Mesenchymal stem cell (in vitro differentiated cells and primary cell): Measurements from ENCODE around the gene FAM89B.
A peak's percentile ranks its signal among the peaks of the same experiment; 100 is the strongest.

ENCODE experiments used
- DNase-seq: peaks from one replicate; pipeline ENCODE4 v3.0.0-alpha.2; 2013
- H2AFZ ChIP-seq: one replicate; pipeline ENCODE4 v1.6.1; 2013; ENCODE audit warnings: low read depth, mild to moderate bottlenecking, control low read depth, inconsistent platforms, low read length, moderate library complexity
- H2AK5ac ChIP-seq: 2 replicates; pipeline ENCODE4 v1.6.1; 2013; ENCODE audit warnings: low read length, moderate library complexity, mild to moderate bottlenecking, inconsistent platforms; ENCODE audit not compliant: severe bottlenecking
- H2BK120ac ChIP-seq: one replicate; pipeline ENCODE4 v1.6.1; 2013; ENCODE audit warnings: low read depth, mild to moderate bottlenecking, inconsistent platforms, low read length, moderate library complexity
- H2BK12ac ChIP-seq, 2 experiments: one replicate each; pipeline ENCODE4 v1.6.1; 2013; ENCODE audit warnings: inconsistent platforms in 2 of 2, low read length in 2 of 2, mild to moderate bottlenecking in 2 of 2, moderate library complexity in 2 of 2, control low read depth in 1 of 2
- H2BK15ac ChIP-seq: one replicate; pipeline ENCODE4 v1.6.1; 2013; ENCODE audit warnings: mild to moderate bottlenecking, low read depth, inconsistent platforms; ENCODE audit not compliant: poor library complexity, severe bottlenecking
- H2BK5ac ChIP-seq: 2 replicates; pipeline ENCODE4 v1.6.1; 2013; ENCODE audit warnings: low read depth, mild to moderate bottlenecking, low read length, control low read depth, inconsistent platforms; ENCODE audit not compliant: poor library complexity, severe bottlenecking
- H3K14ac ChIP-seq, 2 experiments: one replicate each; pipeline ENCODE4 v1.6.1; 2013; ENCODE audit warnings: inconsistent platforms in 2 of 2, low read length in 2 of 2, control low read depth in 1 of 2, mild to moderate bottlenecking in 1 of 2, moderate library complexity in 1 of 2
- H3K18ac ChIP-seq, 2 experiments: one replicate each; pipeline ENCODE4 v1.6.1; 2013; ENCODE audit warnings: inconsistent platforms in 2 of 2, low read length in 2 of 2, control low read depth in 1 of 2, low read depth in 1 of 2, mild to moderate bottlenecking in 1 of 2
- H3K23ac ChIP-seq, 2 experiments: one replicate each; pipeline ENCODE4 v1.6.1; 2013; ENCODE audit warnings: inconsistent platforms in 2 of 2, low read length in 2 of 2, mild to moderate bottlenecking in 2 of 2, moderate library complexity in 2 of 2, control low read depth in 1 of 2
- H3K27ac ChIP-seq: 2 replicates; pipeline ENCODE4 v1.5.1; 2013; ENCODE audit warnings: mild to moderate bottlenecking, moderate library complexity, low read length, control low read depth, inconsistent platforms; ENCODE audit not compliant: poor library complexity, severe bottlenecking
- H3K27me3 ChIP-seq, 2 experiments: 2 replicates each; pipeline versions ENCODE4 v1.6.1 to v1.7.0; 2013; ENCODE audit warnings: low read length in 2 of 2, mild to moderate bottlenecking in 2 of 2, moderate library complexity in 2 of 2, control low read depth in 1 of 2, inconsistent platforms in 1 of 2; ENCODE audit not compliant: control insufficient read depth in 1 of 2, insufficient read depth in 1 of 2
- H3K36me3 ChIP-seq, 2 experiments: 2 replicates each; pipeline versions ENCODE4 v1.6.1 to v1.7.0; 2013; ENCODE audit warnings: low read length in 2 of 2, control low read depth in 1 of 2, inconsistent platforms in 1 of 2, low read depth in 1 of 2, mild to moderate bottlenecking in 1 of 2; ENCODE audit not compliant: insufficient read depth in 2 of 2, control insufficient read depth in 1 of 2
- H3K4ac ChIP-seq, 2 experiments: one replicate each; pipeline ENCODE4 v1.6.1; 2013; ENCODE audit warnings: inconsistent platforms in 2 of 2, low read length in 2 of 2, mild to moderate bottlenecking in 2 of 2, moderate library complexity in 2 of 2, control low read depth in 1 of 2, low read depth in 1 of 2
- H3K4me1 ChIP-seq: 2 replicates; pipeline ENCODE4 v1.6.1; 2013; ENCODE audit warnings: low read depth, low read length, control low read depth; ENCODE audit not compliant: control insufficient read depth, insufficient read depth
- H3K4me2 ChIP-seq: 2 replicates; pipeline ENCODE4 v1.6.1; 2013; ENCODE audit warnings: low read length, mild to moderate bottlenecking, inconsistent platforms; ENCODE audit not compliant: poor library complexity, severe bottlenecking
- H3K4me3 ChIP-seq, 2 experiments: 2 replicates each; pipeline versions ENCODE4 v1.5.1 to v1.7.0; 2013; ENCODE audit warnings: low read length in 2 of 2, mild to moderate bottlenecking in 2 of 2, control low read depth in 1 of 2, low read depth in 1 of 2; ENCODE audit not compliant: insufficient read depth in 1 of 2
- H3K79me1 ChIP-seq: replicated peaks from 2 replicates; pipeline ENCODE4 v1.6.1; 2013; ENCODE audit warnings: mild to moderate bottlenecking, control low read depth, low read length, inconsistent platforms; ENCODE audit not compliant: poor library complexity, severe bottlenecking
- H3K9ac ChIP-seq: 2 replicates; pipeline ENCODE4 v1.7.0; 2013; ENCODE audit warnings: mild to moderate bottlenecking, low read length, moderate library complexity
- H3K9me3 ChIP-seq: 2 replicates; pipeline ENCODE4 v1.7.0; 2013; ENCODE audit warnings: mild to moderate bottlenecking, low read length; ENCODE audit not compliant: control insufficient read depth
- H4K8ac ChIP-seq: one replicate; pipeline ENCODE4 v1.6.1; 2013; ENCODE audit warnings: inconsistent platforms, mild to moderate bottlenecking, low read length, moderate library complexity
- H4K91ac ChIP-seq: one replicate; pipeline ENCODE4 v1.6.1; 2013; ENCODE audit warnings: mild to moderate bottlenecking, low read length, inconsistent platforms
- WGBS: methylation state at CpG from one replicate; pipeline ENCODE4 v1.1.7; 2013; ENCODE audit warnings: mixed read lengths; 5-methylcytosine and 5-hydroxymethylcytosine counted together

Gene FAM89B

GRCh38 chr11:65537620-65538231 is 34.6 kb upstream of the FAM89B start:
- H4K8ac ChIP-seq = no peak overlapping the region
- no peak overlapping the region for H3K4me3 ChIP-seq
- H2BK5ac ChIP-seq = no peak overlapping the region
- H2BK15ac ChIP-seq = no peak overlapping the region
- no peak overlapping the region for H4K91ac ChIP-seq
- H2BK120ac ChIP-seq = no peak overlapping the region
- no peak overlapping the region for H3K18ac ChIP-seq
- H2AFZ ChIP-seq = no peak overlapping the region
- H3K14ac ChIP-seq = no peak overlapping the region
- no peak overlapping the region for H3K23ac ChIP-seq
- no peak for DNase-seq
- no peaks in the 10 kb centered on the region for H3K9me3 ChIP-seq
- H3K79me1 ChIP-seq = peaks cover 7% of the 10 kb centered on the region
- no peak overlapping the region for H2AK5ac ChIP-seq
- H3K36me3 ChIP-seq = peaks cover 61 to 75% of the 10 kb centered on the region in 2 experiments
- H2BK12ac ChIP-seq = no peak overlapping the region
- no peak overlapping the region for H3K9ac ChIP-seq
- no peak overlapping the region for H3K4me2 ChIP-seq
- H3K27me3 ChIP-seq = no peaks in the 10 kb centered on the region
- peaks cover 31% of the 10 kb centered on the region for H3K4me1 ChIP-seq
- WGBS = 83% methylated on average over 14 of the region's 18 CpGs
- no peak overlapping the region for H3K27ac ChIP-seq
- no peak overlapping the region for H3K4ac ChIP-seq

GRCh38 chr11:65538232-65538914 is 34.0 kb upstream of the FAM89B start:
- H3K18ac ChIP-seq = no peak overlapping the region
- no peak for DNase-seq
- no peak overlapping the region for H4K91ac ChIP-seq
- H3K27ac ChIP-seq = no peak overlapping the region
- H2AFZ ChIP-seq = no peak overlapping the region
- no peak overlapping the region for H2BK120ac ChIP-seq
- no peak overlapping the region for H3K14ac ChIP-seq
- no peaks in the 10 kb centered on the region for H3K9me3 ChIP-seq
- no peak overlapping the region for H2BK5ac ChIP-seq
- H3K23ac ChIP-seq = no peak overlapping the region
- no peak overlapping the region for H2AK5ac ChIP-seq
- no peak overlapping the region for H3K4ac ChIP-seq
- peaks cover 30% of the 10 kb centered on the region for H3K4me1 ChIP-seq
- peak overlapping the region; percentile 64 for H4K8ac ChIP-seq
- H3K9ac ChIP-seq = no peak overlapping the region
- 91% methylated on average over 43 of the region's 43 CpGs for WGBS
- no peak overlapping the region for H3K4me3 ChIP-seq
- no peak overlapping the region for H3K4me2 ChIP-seq
- H3K79me1 ChIP-seq = peaks cover 5% of the 10 kb centered on the region
- no peak overlapping the region for H2BK12ac ChIP-seq
- H3K27me3 ChIP-seq = no peaks in the 10 kb centered on the region
- H2BK15ac ChIP-seq = no peak overlapping the region
- H3K36me3 ChIP-seq = peaks cover 61 to 75% of the 10 kb centered on the region in 2 experiments

GRCh38 chr11:65538915-65539743 is 33.2 kb upstream of the FAM89B start:
- Histone ChIP-seq H2BK12ac (peak overlapping the region; percentile 15 to 75), H2AK5ac (peak overlapping the region; percentile 46), H3K4me2 (peak overlapping the region; percentile 60), H2BK5ac (no peak overlapping the region), H3K27me3 (no peaks in the 10 kb centered on the region), H3K4ac (peak overlapping the region; percentile 12 to 41), H4K91ac (peak overlapping the region; percentile 83), H3K4me3 (peak overlapping the region in 1 of 2 experiments; percentile 51), H3K79me1 (peaks cover 5% of the 10 kb centered on the region), H3K4me1 (peaks cover 30% of the 10 kb centered on the region), H3K23ac (peak overlapping the region in 1 of 2 experiments; percentile 48), H3K36me3 (peaks cover 63 to 77% of the 10 kb centered on the region in 2 experiments), H3K27ac (no peak overlapping the region), H2BK15ac (peak overlapping the region; percentile 83), H3K9ac (no peak overlapping the region), H3K18ac (peak overlapping the region in 1 of 2 experiments; percentile 92), H3K14ac (no peak overlapping the region), H2AFZ (no peak overlapping the region), H3K9me3 (no peaks in the 10 kb centered on the region), H2BK120ac (no peak overlapping the region), H4K8ac (peak overlapping the region; percentile 88)
- DNase-seq = no peak
- 27% methylated on average over 90 of the region's 92 CpGs for WGBS
